HG02943 (cell line): ENCODE results near the gene BLOC1S4.

Experiments
- ATAC-seq: cut with Tn5 transposase; IDR thresholded peaks from one replicate; pipeline ENCODE4 v1.9.1; 2021; ENCODE audit warnings: mild to moderate bottlenecking, low read depth, moderate library complexity; ENCODE audit not compliant: unreplicated experiment

Gene BLOC1S4

GRCh38 chr4:6733358-6734164 is 17.6 kb downstream of the BLOC1S4 start:
- ATAC-seq = no peak

GRCh38 chr4:6734165-6734786 is 18.3 kb downstream of the BLOC1S4 start:
- ATAC-seq = no peak

- no peak for ATAC-seq
Observed at GRCh38 chr4:6739920-6740319, 23.9 kb downstream of the BLOC1S4 start.

GRCh38 chr4:6740347-6740746 is 24.4 kb downstream of the BLOC1S4 start:
- ATAC-seq = no peak

GRCh38 chr4:6742507-6742906 is 26.5 kb downstream of the BLOC1S4 start:
- no peak for ATAC-seq

GRCh38 chr4:6742989-6743388 is 27.0 kb downstream of the BLOC1S4 start:
- ATAC-seq = no peak

- no peak for ATAC-seq
Observed at GRCh38 chr4:6746721-6747293, 30.8 kb downstream of the BLOC1S4 start.

GRCh38 chr4:6747294-6748051 is 31.5 kb downstream of the BLOC1S4 start:
- ATAC-seq = no peak

- ATAC-seq = no peak
Observed at GRCh38 chr4:6748286-6748685, 32.3 kb downstream of the BLOC1S4 start.

- no peak for ATAC-seq
Observed at GRCh38 chr4:6749340-6750171, 33.6 kb downstream of the BLOC1S4 start.

GRCh38 chr4:6750286-6751221 is 34.6 kb downstream of the BLOC1S4 start:
- ATAC-seq = no peak

GRCh38 chr4:6751611-6752485 is 35.9 kb downstream of the BLOC1S4 start:
- ATAC-seq = no peak

- no peak for ATAC-seq
Observed at GRCh38 chr4:6752486-6752829, 36.5 kb downstream of the BLOC1S4 start.

- no peak for ATAC-seq
Observed at GRCh38 chr4:6753103-6753560, 37.2 kb downstream of the BLOC1S4 start.

- no peak for ATAC-seq
Observed at GRCh38 chr4:6753891-6754290, 37.9 kb downstream of the BLOC1S4 start.

- no peak for ATAC-seq
Observed at GRCh38 chr4:6754481-6755087, 38.6 kb downstream of the BLOC1S4 start.

GRCh38 chr4:6755088-6755753 is 39.2 kb downstream of the BLOC1S4 start:
- ATAC-seq = no peak
